Lower leg skin (tissue), 4 donors: ENCODE data around the gene ZDHHC17. TPM values are rescaled to one million over a fixed set of nuclear protein-coding genes. Genes with fewer than 3 reads are reported as not detected.

ENCODE experiments used
- DNase-seq, 2 donors: peaks; one replicate each; pipeline ENCODE4 v3.0.0-alpha.2; 2019; ENCODE audit warnings: low spot score in 2 of 2
- H3K4me3 ChIP-seq: fragments of 200-600 bp; sonication (generic); 2 replicates; pipeline ENCODE4 v1.5.1; 2017; ENCODE audit warnings: mild to moderate bottlenecking, low read depth; ENCODE audit not compliant: poor library complexity, severe bottlenecking
- POLR2A ChIP-seq, 2 donors: fragments of 450-650 bp; IDR thresholded peaks; one replicate each; pipeline ENCODE4 v1.6.1; 2016 to 2017; ENCODE audit warnings: antibody characterized with exemption in 2 of 2, mild to moderate bottlenecking in 1 of 2, moderate library complexity in 1 of 2
- WGBS, 2 donors: methylation state at CpG; one replicate each; pipeline ENCODE4 v1.1.5; 2018; 5-methylcytosine and 5-hydroxymethylcytosine counted together
- intact Hi-C: fragments of 100-400 bp; cut with DNase I; formaldehyde crosslinking; loops from one replicate; pipeline ENCODE4 v1.15.0; 2023; ENCODE audit warnings: low total_unique reads
- total RNA-seq, 4 donors: library from RNA; depleted of rRNA; stranded (reverse); fragments of >200 nt; gene quantifications; one replicate each; pipeline ENCODE4 v1.1.0, GENCODE V29; 2016
- TF ChIP-seq, protein P1 (sequence below), 3 donors: fragments of 450-650 bp; IDR thresholded peaks; one replicate each; pipeline ENCODE4 v1.5.1; 2016; ENCODE audit warnings: antibody characterized with exemption in 3 of 3, mild to moderate bottlenecking in 3 of 3, moderate library complexity in 2 of 3

Gene ZDHHC17
- total RNA-seq, 4 donors from 2014 or later = 10.5 to 18.7 (median 13.0) TPM

DNA sequence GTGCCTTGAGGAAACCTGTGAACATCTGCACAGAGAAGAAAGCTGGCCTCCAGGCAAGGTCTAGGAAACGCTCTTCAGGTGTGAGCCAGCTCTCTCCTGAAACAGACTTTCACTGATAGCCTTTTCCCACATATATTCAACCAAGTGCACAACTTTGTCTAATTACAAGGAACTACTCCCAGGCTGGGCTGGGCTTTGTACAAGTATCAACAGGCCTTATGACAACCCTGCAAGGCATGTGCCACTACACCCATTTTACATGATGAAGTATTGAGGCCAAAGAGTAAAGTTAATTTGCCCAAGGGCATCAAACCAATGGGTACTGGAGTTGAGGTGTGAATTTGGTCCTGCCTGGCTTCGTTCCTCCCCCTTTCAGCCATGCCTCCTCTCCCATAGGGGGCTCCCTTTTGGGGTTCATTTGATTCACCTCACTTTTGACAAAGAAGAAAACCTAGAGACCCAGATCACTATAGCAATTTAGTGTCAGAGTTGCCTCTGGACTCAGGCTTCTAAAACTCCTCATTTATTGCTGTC, 112.8 kb downstream of the ZDHHC17 start:
- WGBS, 2 donors = 65 to 88% methylated on average over 2 of the region's 2 CpGs
- no peak overlapping the region for H3K4me3 ChIP-seq
- intact Hi-C loops = no loop called here
- DNase-seq = no peak
- TF ChIP-seq, protein P1, sequence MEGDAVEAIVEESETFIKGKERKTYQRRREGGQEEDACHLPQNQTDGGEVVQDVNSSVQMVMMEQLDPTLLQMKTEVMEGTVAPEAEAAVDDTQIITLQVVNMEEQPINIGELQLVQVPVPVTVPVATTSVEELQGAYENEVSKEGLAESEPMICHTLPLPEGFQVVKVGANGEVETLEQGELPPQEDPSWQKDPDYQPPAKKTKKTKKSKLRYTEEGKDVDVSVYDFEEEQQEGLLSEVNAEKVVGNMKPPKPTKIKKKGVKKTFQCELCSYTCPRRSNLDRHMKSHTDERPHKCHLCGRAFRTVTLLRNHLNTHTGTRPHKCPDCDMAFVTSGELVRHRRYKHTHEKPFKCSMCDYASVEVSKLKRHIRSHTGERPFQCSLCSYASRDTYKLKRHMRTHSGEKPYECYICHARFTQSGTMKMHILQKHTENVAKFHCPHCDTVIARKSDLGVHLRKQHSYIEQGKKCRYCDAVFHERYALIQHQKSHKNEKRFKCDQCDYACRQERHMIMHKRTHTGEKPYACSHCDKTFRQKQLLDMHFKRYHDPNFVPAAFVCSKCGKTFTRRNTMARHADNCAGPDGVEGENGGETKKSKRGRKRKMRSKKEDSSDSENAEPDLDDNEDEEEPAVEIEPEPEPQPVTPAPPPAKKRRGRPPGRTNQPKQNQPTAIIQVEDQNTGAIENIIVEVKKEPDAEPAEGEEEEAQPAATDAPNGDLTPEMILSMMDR (IDR thresholded peaks at IDR 0.05) = no peak
- no peak for TF ChIP-seq POLR2A (IDR thresholded peaks at IDR 0.05)

DNA sequence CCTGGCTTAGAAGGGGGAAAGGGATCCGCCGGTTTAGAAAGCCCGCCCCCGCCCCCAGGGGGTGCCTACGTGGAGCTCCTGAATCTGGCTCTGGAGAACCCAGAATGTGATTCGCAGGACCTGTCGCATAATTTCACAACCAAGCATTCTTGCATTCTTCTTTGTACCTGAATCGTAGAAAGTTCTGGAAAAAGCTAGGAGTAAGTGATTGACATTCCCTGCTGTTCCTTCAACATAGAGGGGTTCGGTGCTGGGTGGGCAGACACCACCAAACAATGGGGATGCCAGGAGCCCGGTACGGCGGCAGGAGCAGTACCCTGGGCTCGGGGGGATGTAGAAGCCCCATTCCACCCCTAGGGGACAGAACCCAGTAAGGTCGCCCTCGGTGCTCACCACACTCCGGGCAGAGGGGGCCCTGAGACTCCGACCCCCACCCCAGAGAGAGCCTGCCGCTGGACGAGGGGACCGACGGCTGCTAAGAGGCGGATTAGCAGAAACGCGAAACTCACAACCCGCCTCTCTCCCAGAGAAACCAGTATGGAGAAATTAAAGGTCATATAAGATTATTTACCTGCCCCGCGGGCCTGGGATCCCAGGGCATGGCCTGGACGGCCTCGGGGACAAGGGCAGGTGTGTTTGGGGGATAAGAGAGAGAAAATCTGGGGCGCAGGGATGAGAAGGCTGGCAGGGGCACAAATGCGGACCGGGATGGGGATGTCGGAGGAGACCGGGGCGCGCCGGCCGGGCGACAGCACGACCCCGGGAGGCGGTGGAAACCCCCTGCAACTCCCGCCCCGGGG, 114.4 kb downstream of the ZDHHC17 start:
- 1 to 2% methylated on average over 42 to 44 of the region's 44 CpGs for WGBS, 2 donors
- intact Hi-C loops = no loop called here
- TF ChIP-seq POLR2A (IDR thresholded peaks at IDR 0.05) = no peak
- TF ChIP-seq, protein P1 (IDR thresholded peaks at IDR 0.05) = no peak
- H3K4me3 ChIP-seq = peak overlapping the region; percentile 64
- peak in 1 of 2 donors; percentile 84 for DNase-seq

DNA sequence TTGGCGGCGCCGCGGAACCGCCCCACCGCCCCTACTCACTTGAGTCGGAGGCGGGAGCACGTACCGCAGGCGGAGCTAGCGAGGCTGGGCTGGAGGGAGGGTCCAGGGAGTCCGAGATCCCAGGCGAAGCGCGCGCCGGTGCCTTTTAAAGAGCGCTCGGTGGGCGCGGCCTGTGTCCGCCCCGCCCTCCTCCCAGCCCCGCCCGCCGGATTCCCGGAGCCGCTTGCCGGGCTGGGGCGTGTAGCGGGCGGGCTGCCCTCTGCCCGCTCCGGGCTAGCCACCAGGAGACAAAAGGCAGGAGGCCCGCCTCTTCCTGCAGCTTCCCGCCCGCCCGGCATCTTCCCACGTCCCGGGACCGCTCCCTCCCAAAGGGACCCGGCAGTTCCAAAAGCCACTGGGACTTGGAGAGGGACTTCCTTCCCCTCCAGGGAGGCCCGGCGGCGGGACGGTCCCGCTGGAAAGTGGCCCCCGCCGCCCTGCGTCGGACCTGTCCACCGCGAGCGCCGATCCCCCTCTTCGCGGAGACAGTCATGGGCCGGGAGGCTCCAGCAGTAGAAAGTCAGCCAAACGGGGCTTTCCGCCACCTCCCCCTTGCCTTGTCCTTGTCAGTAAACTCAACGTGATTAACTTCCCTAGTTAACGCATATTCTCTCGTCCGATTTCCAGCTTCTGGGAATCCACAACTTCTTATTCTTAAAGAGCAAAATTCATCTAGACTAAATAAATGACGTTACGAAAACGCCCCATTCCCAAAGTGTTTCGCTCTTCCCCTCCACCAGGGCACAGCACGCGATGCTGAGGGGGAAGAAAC, 115.2 kb downstream of the ZDHHC17 start, which contains the start of gene CSRP2:
Gene CSRP2 (minus strand): TSS at position 121 of the 811 bp plus-strand sequence. CDS start 12,759 bp downstream, outside the sequence.
- peak within 1 kb of the TSS; percentile 64 for H3K4me3 ChIP-seq
- intact Hi-C loops = no loop called here
- TF ChIP-seq, protein P1 (IDR thresholded peaks at IDR 0.05) = no peak
- TF ChIP-seq POLR2A (IDR thresholded peaks at IDR 0.05) = peak in 1 of 2 donors; percentile 4
- WGBS, 2 donors = 2% methylated on average over 57 to 69 of the region's 71 CpGs
- DNase-seq = peak; percentile 85 to 97

- intact Hi-C loops = no loop called here
- 55 to 56% methylated on average over 13 of the region's 13 CpGs for WGBS, 2 donors
- peak in 1 of 2 donors; percentile 87 for DNase-seq
- H3K4me3 ChIP-seq = no peak overlapping the region
- no peak for TF ChIP-seq POLR2A (IDR thresholded peaks at IDR 0.05)
- TF ChIP-seq, protein P1 (IDR thresholded peaks at IDR 0.05) = no peak
These were observed 116.0 kb downstream of the ZDHHC17 start for GRCh38 chr12:76879710-76880518.

DNA sequence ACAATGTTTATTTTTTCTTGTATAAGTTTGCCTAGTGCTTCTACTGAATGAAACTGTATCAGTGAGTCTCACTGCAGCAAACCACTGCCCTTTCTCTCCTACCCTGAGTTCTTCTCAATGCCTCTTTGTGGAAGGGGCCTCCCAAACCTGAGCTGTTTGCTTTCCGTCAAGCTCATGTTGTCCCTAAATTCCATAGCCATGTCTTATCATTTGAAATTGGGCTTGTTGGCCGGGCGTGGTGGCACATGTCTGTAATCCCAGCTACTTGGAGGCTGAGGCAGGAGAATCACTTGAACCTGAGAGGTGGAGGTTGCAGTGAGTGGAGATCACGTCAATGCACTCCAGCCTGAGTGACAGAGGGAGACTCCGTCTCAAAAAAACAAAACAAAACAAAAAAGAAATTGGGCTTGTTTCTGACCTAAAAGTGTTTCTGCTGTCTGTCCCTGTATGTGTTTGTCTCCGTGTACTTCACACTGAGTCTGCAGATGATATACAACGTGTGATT, 116.7 kb downstream of the ZDHHC17 start:
- H3K4me3 ChIP-seq = no peak overlapping the region
- intact Hi-C loops = no loop called here
- WGBS, 2 donors = 94 to 96% methylated on average over 7 of the region's 7 CpGs
- TF ChIP-seq, protein P1 (IDR thresholded peaks at IDR 0.05) = no peak
- TF ChIP-seq POLR2A (IDR thresholded peaks at IDR 0.05) = no peak
- DNase-seq = no peak
